Measurements from ENCODE around the gene TXNRD1. TPM values are rescaled to one million over a fixed set of nuclear protein-coding genes. Genes with fewer than 3 reads are reported as not detected.

TXNRD1 gene
- total and polyA plus RNA-seq, 2 of the 8 experiments (the other 6 are each of a cell fraction or from before 2014, with no cell fraction given): 56.8 to 127 TPM

DNA sequence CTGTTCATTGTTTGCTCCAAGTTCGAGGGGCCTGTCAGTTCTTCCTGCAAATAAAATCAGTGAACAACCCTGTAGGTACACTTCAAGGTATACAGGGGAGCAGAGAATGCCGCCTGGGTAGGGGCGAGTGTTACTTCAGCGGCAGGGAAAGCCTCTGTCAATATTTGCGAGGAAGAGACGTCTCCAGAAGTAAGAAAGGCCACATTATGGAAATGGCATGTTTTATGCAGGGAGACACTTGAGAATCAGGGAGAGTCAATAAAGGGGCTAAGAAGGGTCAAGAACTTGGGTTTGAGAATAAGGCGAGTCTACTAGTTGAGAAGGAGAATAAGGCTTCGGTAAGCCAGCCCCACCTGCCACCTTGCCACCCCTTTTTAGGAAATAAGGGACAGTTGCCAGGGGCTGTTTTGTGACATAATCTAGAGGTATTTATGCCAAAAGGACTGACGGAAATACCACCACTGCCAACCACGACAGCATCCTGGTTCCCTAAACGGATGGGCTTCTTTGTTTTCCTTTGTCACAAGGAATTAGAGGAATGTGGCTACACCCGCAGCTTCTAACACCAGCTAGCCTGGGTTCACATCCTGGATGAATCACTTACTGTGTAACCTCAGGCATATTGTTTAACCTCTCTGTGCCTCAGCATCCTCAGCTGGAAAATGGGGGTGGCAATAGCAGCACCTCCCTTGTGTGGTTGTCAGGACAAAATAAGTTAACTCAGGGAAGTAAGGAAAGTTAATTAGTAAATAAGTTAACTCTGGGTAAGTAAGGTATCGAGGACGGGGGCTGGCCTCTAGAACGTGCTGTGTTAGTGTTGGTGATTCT, 155.7 kb downstream of the TXNRD1 start:
- Histone ChIP-seq H4K8ac (ENCODE audit: extremely low read depth, insufficient read depth, low read length) (no peak overlapping the region), H4K91ac (replicated peaks; ENCODE audit: insufficient read length, low read length) (peak overlapping the region; percentile 45), H2BK5ac (ENCODE audit: low read depth, low read length) (peak overlapping the region; percentile 81), H3K9ac (replicated peaks in 1 of 4; ENCODE audit: extremely low read depth in 1 of 4, low read depth in 3 of 4, low read length in 3 of 4) (no peak overlapping the region; a peak in 1 of 7 replicates), H2BK15ac (ENCODE audit: low read length) (peak overlapping the region; percentile 20; the same call in 1 of the 2 replicates), H3K56ac (replicated peaks; ENCODE audit: insufficient read length, low read depth, low read length) (no peak overlapping the region), H3K79me1 (ENCODE audit: low read depth, low read length) (no peaks in the 10 kb centered on the region), H2AFZ (ENCODE audit: low read length) (no peak overlapping the region), H3K14ac (ENCODE audit: insufficient read length) (no peak overlapping the region), H2AK5ac (ENCODE audit: low read depth, low read length) (peak overlapping the region; percentile 99), H3K4me1 (replicated peaks in 1 of 4; ENCODE audit: control insufficient read depth in 3 of 4, insufficient read depth in 4 of 4, low read length in 3 of 4) (peaks cover 12 to 25% (median 19%) of the 10 kb centered on the region in 4 experiments; a peak in 6 of 7 replicates), H2BK20ac (ENCODE audit: low read length) (peak overlapping the region; percentile 57; the same call in 1 of the 2 replicates), H2BK120ac (replicated peaks; ENCODE audit: low read depth, low read length) (no peak overlapping the region), H3K4me2 (ENCODE audit: insufficient read depth in 1 of 2, low read depth in 2 of 2, low read length in 2 of 2) (peak overlapping the region; percentile 8 to 33; a peak in 2 of 4 replicates), H4K20me1 (replicated peaks in 1 of 2; ENCODE audit: control insufficient read depth in 1 of 2, insufficient read depth in 2 of 2, low read length in 2 of 2) (no peaks in the 10 kb centered on the region), H4K5ac (ENCODE audit: insufficient read length, low read depth, low read length) (no peak overlapping the region), H3K4me3 (ENCODE audit: extremely low read depth in 1 of 4, insufficient read depth in 2 of 4, low read depth in 3 of 4, low read length in 4 of 4) (no peak overlapping the region), H3K79me2 (ENCODE audit: control insufficient read depth in 1 of 2, insufficient read depth in 2 of 2, low read length in 2 of 2) (no peaks in the 10 kb centered on the region), H3K4ac (replicated peaks; ENCODE audit: insufficient read length, low read depth, low read length) (no peak overlapping the region), H2BK12ac (ENCODE audit: low read depth, low read length) (peak overlapping the region; percentile 94), H3K23me2 (ENCODE audit: low read depth, low read length) (no peaks in the 10 kb centered on the region; the same call in 1 of the 2 replicates), H3K23ac (ENCODE audit: insufficient read length) (no peak overlapping the region), H3K27ac (ENCODE audit: low read depth, low read length) (peak overlapping the region; percentile 60; the same call in 1 of the 2 replicates), H3K9me3 (ENCODE audit: insufficient read depth in 2 of 2, low read depth in 1 of 2, low read length in 1 of 2) (peaks cover 12 to 14% of the 10 kb centered on the region in 2 experiments), H3K18ac (ENCODE audit: extremely low read depth, low read length) (peak overlapping the region; percentile 57), H3K36me3 (ENCODE audit: control insufficient read depth in 2 of 4, insufficient read depth in 4 of 4, low read length in 3 of 4) (no peaks in the 10 kb centered on the region), H3K27me3 (replicated peaks in 1 of 4; ENCODE audit: control insufficient read depth in 3 of 4, extremely low read depth in 1 of 4, insufficient read depth in 3 of 4, low read length in 3 of 4) (no peaks in the 10 kb centered on the region)
- 62% methylated on average over 15 of the region's 15 CpGs; no CpG with 5 or more reads in 1 of the 2 experiments for WGBS, 2 experiments (ENCODE audit: extremely low coverage in 1 of 2, insufficient coverage in 1 of 2, insufficient read length in 1 of 2, insufficient replicate concordance in 2 of 2, low coverage in 1 of 2, low lambda C conversion rate in 2 of 2, missing lambda C conversion rate in 1 of 2)
- ChIA-PET POLR2A (ENCODE audit: partially characterized antibody) (interaction anchor here (0.6 kb wide), 1 partner anchor 326 kb away, joined by 4 read pairs; no protein-coding TSS in a partner anchor), CTCF (ENCODE audit: partially characterized antibody) (interaction anchor here (0.7 to 3.8 kb wide), 3 partner anchors 11 to 186 kb away, joined by 3 to 17 read pairs (median 9); no protein-coding TSS in a partner anchor)
- FAIRE-seq (peak; percentile 81), DNase-seq (ENCODE audit: low read depth in 1 of 2, low spot score in 2 of 2) (peak in 1 of 2 experiments; percentile 54)
- TF ChIP-seq ATF3 (IDR thresholded peaks at IDR 0.05; ENCODE audit: insufficient read depth, low read depth, low read length) (no peak), TEAD4 (IDR thresholded peaks at IDR 0.05; ENCODE audit: low read depth, low read length) (peak; percentile 95), TBP (IDR thresholded peaks at IDR 0.05; ENCODE audit: low read depth, low read length) (no peak), KDM5A (IDR thresholded peaks at IDR 0.05; ENCODE audit: low read length) (no peak), CBX8 (IDR thresholded peaks at IDR 0.05; ENCODE audit: borderline replicate concordance, low read depth, low read length) (no peak), YY1 (IDR thresholded peaks at IDR 0.05; ENCODE audit: low read depth, low read length) (peak; percentile 52; the same call in 1 of the 2 replicates), ASH2L (IDR thresholded peaks at IDR 0.05; ENCODE audit: low read length) (no peak), POU5F1 (IDR thresholded peaks at IDR 0.05; ENCODE audit: low read depth, low read length) (no peak), JUND (IDR thresholded peaks at IDR 0.05; ENCODE audit: low read length) (peak; percentile 74), EP300 (IDR thresholded peaks at IDR 0.05; ENCODE audit: borderline replicate concordance in 1 of 2, low read depth in 2 of 2, low read length in 2 of 2) (peak in 1 of 2 experiments; percentile 13; a peak in 1 of 3 replicates), EZH2 (IDR thresholded peaks at IDR 0.05; ENCODE audit: low read depth, low read length, severe bottlenecking) (no peak)

Measured in H1 (cell line).